H1 (cell line): ENCODE data around the gene MICU1. TPM values are rescaled to one million over a fixed set of nuclear protein-coding genes. Genes with fewer than 3 reads are reported as not detected.

Experiments
- CTCF ChIA-PET: fragments of 300-600 bp; sonication (Branson Sonifier 250); formaldehyde crosslinking; loops from one replicate; lab custom pipeline; 2021; ENCODE audit not compliant: partially characterized antibody; lab: Charles Lee
- POLR2A ChIA-PET: fragments of 300-600 bp; sonication (Branson Sonifier 250); formaldehyde crosslinking; loops from one replicate; lab custom pipeline; 2021; ENCODE audit warnings: inconsistent platforms; ENCODE audit not compliant: partially characterized antibody; lab: Charles Lee
- DNase-seq, 2 experiments: peaks; one replicate each; pipeline versions ENCODE4 v3.0.0 to v3.0.0-alpha.2; 2010 to 2022; ENCODE audit warnings: low spot score in 2 of 2, low read depth in 1 of 2, mixed read lengths in 1 of 2
- FAIRE-seq: peaks from 2 replicates; lab custom pipeline; 2011; peaks lifted over from hg19 to GRCh38; lab: Jason Lieb, UNC
- H2AFZ ChIP-seq: 2 replicates; pipeline ENCODE4 v1.8.1; 2012; ENCODE audit warnings: low read length, inconsistent platforms
- H2AK5ac ChIP-seq: 2 replicates; pipeline ENCODE4 v1.6.1; 2013; ENCODE audit warnings: low read depth, low read length
- H2BK120ac ChIP-seq: replicated peaks from 2 replicates; pipeline ENCODE3; 2013; ENCODE audit warnings: low read depth, low read length, inconsistent platforms
- H2BK12ac ChIP-seq: 2 replicates; pipeline ENCODE4 v1.6.1; 2013; ENCODE audit warnings: low read depth, low read length
- H2BK15ac ChIP-seq: 2 replicates; pipeline ENCODE4 v1.6.1; 2013; ENCODE audit warnings: low read length
- H2BK20ac ChIP-seq: 2 replicates; pipeline ENCODE4 v1.6.1; 2013; ENCODE audit warnings: low read length
- H2BK5ac ChIP-seq: 2 replicates; pipeline ENCODE4 v1.6.1; 2013; ENCODE audit warnings: low read depth, low read length
- H3K14ac ChIP-seq: 2 replicates; pipeline ENCODE4 v1.6.1; 2013; ENCODE audit warnings: inconsistent platforms; ENCODE audit not compliant: insufficient read length
- H3K18ac ChIP-seq: 2 replicates; pipeline ENCODE4 v1.6.1; 2013; ENCODE audit warnings: low read length; ENCODE audit errors: extremely low read depth
- H3K23ac ChIP-seq: 2 replicates; pipeline ENCODE4 v1.6.1; 2013; ENCODE audit warnings: inconsistent platforms; ENCODE audit not compliant: insufficient read length
- H3K23me2 ChIP-seq: 2 replicates; pipeline ENCODE4 v1.6.1; 2013; ENCODE audit warnings: low read depth, low read length
- H3K27ac ChIP-seq: 2 replicates; pipeline ENCODE4 v1.6.1; 2011; ENCODE audit warnings: low read depth, low read length, inconsistent platforms
- H3K27me3 ChIP-seq, 4 experiments: replicated peaks in 1 of 4; 1 replicate in 1 of 4; 2 replicates in 3 of 4; pipeline versions ENCODE4 v1.6.1 to v1.8.1; 2011 to 2013; ENCODE audit warnings: low read length in 3 of 4, mild to moderate bottlenecking in 3 of 4, inconsistent platforms in 2 of 4, mixed read lengths in 2 of 4, moderate library complexity in 1 of 4; ENCODE audit not compliant: control insufficient read depth in 3 of 4, insufficient read depth in 3 of 4; ENCODE audit errors: extremely low read depth in 1 of 4
- H3K36me3 ChIP-seq, 4 experiments: 2 replicates each; pipeline versions ENCODE4 v1.6.1 to v1.8.1; 2011 to 2013; ENCODE audit warnings: mild to moderate bottlenecking in 4 of 4, low read length in 3 of 4, moderate library complexity in 2 of 4, control low read depth in 1 of 4, inconsistent platforms in 1 of 4; ENCODE audit not compliant: insufficient read depth in 4 of 4, control insufficient read depth in 2 of 4
- H3K4ac ChIP-seq: replicated peaks from 2 replicates; pipeline ENCODE3; 2013; ENCODE audit warnings: low read length, low read depth, mixed read lengths, inconsistent platforms; ENCODE audit not compliant: insufficient read length
- H3K4me1 ChIP-seq, 4 experiments: replicated peaks in 1 of 4; 1 replicate in 1 of 4; 2 replicates in 3 of 4; pipeline versions ENCODE4 v1.6.1 to v1.8.1; 2011 to 2013; ENCODE audit warnings: low read length in 3 of 4, inconsistent platforms in 2 of 4, mixed read lengths in 1 of 4; ENCODE audit not compliant: insufficient read depth in 4 of 4, control insufficient read depth in 3 of 4
- H3K4me2 ChIP-seq, 2 experiments: 2 replicates each; pipeline versions ENCODE4 v1.6.1 to v1.8.1; 2011 to 2013; ENCODE audit warnings: low read depth in 2 of 2, low read length in 2 of 2, control low read depth in 1 of 2, inconsistent platforms in 1 of 2, mild to moderate bottlenecking in 1 of 2; ENCODE audit not compliant: insufficient read depth in 1 of 2
- H3K4me3 ChIP-seq, 4 experiments: fragments of 200-600, 300-600 bp in 1 of 4; sonication (generic), shearing (Covaris generic), sonication (Bioruptor Twin) in 1 of 4; 2 replicates each; pipeline versions ENCODE4 v1.5.1 to v1.8.1; 2011 to 2016; ENCODE audit warnings: low read length in 4 of 4, low read depth in 3 of 4, control low read depth in 2 of 4, inconsistent platforms in 2 of 4, mild to moderate bottlenecking in 2 of 4, mixed read lengths in 1 of 4, moderate library complexity in 1 of 4; ENCODE audit not compliant: insufficient read depth in 2 of 4; ENCODE audit errors: extremely low read depth in 1 of 4
- H3K56ac ChIP-seq: replicated peaks from 2 replicates; pipeline ENCODE3; 2013; ENCODE audit warnings: low read depth, mild to moderate bottlenecking, mixed read lengths, low read length, inconsistent platforms; ENCODE audit not compliant: insufficient read length
- H3K79me1 ChIP-seq: 2 replicates; pipeline ENCODE4 v1.6.1; 2013; ENCODE audit warnings: low read depth, low read length, control low read depth
- H3K79me2 ChIP-seq, 2 experiments: 2 replicates each; pipeline versions ENCODE4 v1.6.1 to v1.8.1; 2012 to 2013; ENCODE audit warnings: low read length in 2 of 2, mild to moderate bottlenecking in 2 of 2, inconsistent platforms in 1 of 2; ENCODE audit not compliant: insufficient read depth in 2 of 2, control insufficient read depth in 1 of 2
- H3K9ac ChIP-seq, 4 experiments: replicated peaks in 1 of 4; 1 replicate in 1 of 4; 2 replicates in 3 of 4; pipeline versions ENCODE4 v1.6.1 to v1.8.1; 2011 to 2013; ENCODE audit warnings: low read depth in 3 of 4, low read length in 3 of 4, control low read depth in 2 of 4, mild to moderate bottlenecking in 2 of 4, moderate library complexity in 2 of 4, inconsistent platforms in 1 of 4; ENCODE audit errors: extremely low read depth in 1 of 4
- H3K9me3 ChIP-seq, 2 experiments: 2 replicates each; pipeline versions ENCODE4 v1.6.1 to v1.8.1; 2012 to 2013; ENCODE audit warnings: mild to moderate bottlenecking in 2 of 2, moderate library complexity in 2 of 2, control low read depth in 1 of 2, inconsistent platforms in 1 of 2, low read depth in 1 of 2, low read length in 1 of 2, mixed read lengths in 1 of 2; ENCODE audit not compliant: insufficient read depth in 2 of 2
- H4K20me1 ChIP-seq, 2 experiments: replicated peaks in 1 of 2; 2 replicates each; pipeline versions ENCODE3 to v1.8.1; 2011 to 2013; ENCODE audit warnings: inconsistent platforms in 2 of 2, low read length in 2 of 2, mild to moderate bottlenecking in 1 of 2; ENCODE audit not compliant: insufficient read depth in 2 of 2, control insufficient read depth in 1 of 2
- H4K5ac ChIP-seq: 2 replicates; pipeline ENCODE4 v1.6.1; 2013; ENCODE audit warnings: low read length, low read depth, mixed read lengths, inconsistent platforms; ENCODE audit not compliant: insufficient read length
- H4K8ac ChIP-seq: 2 replicates; pipeline ENCODE4 v1.8.0; 2013; ENCODE audit warnings: mild to moderate bottlenecking, moderate library complexity, low read length, inconsistent platforms; ENCODE audit not compliant: insufficient read depth; ENCODE audit errors: extremely low read depth
- H4K91ac ChIP-seq: replicated peaks from 2 replicates; pipeline ENCODE3; 2013; ENCODE audit warnings: low read length, mixed read lengths, inconsistent platforms; ENCODE audit not compliant: insufficient read length
- ASH2L ChIP-seq: fragments of 200-600, 300-600 bp; sonication (generic); IDR thresholded peaks from one replicate; pipeline ENCODE4 v1.7.1; 2017; ENCODE audit warnings: low read length
- GTF2F1 ChIP-seq: IDR thresholded peaks from 2 replicates; pipeline ENCODE4 v1.6.1; 2012; ENCODE audit warnings: low read depth, low read length, improper control_type of control experiment, borderline replicate concordance
- PHF8 ChIP-seq: fragments of 200-600 bp; sonication (generic); conservative IDR thresholded peaks from 2 replicates; pipeline ENCODE4 v1.7.1; 2012; ENCODE audit warnings: low read depth, mild to moderate bottlenecking, inconsistent platforms, low read length, moderate library complexity
- SP4 ChIP-seq: IDR thresholded peaks from 2 replicates; pipeline ENCODE4 v1.6.1; 2012; ENCODE audit warnings: low read length, inconsistent platforms
- SUZ12 ChIP-seq: fragments of 200-600 bp; sonication (generic); IDR thresholded peaks from 2 replicates; pipeline ENCODE4 v1.6.1; 2012; ENCODE audit warnings: mild to moderate bottlenecking, inconsistent platforms, low read length, moderate library complexity, mixed read lengths
- WGBS, 2 experiments: shearing (Covaris generic) in 1 of 2; methylation state at CpG; one replicate each; pipeline versions ENCODE4 v1.1.6 to v1.1.7; 2013 to 2015; ENCODE audit warnings: low lambda C conversion rate in 2 of 2, mixed read lengths in 2 of 2, inconsistent platforms in 1 of 2, low coverage in 1 of 2, missing lambda C conversion rate in 1 of 2; ENCODE audit not compliant: insufficient replicate concordance in 2 of 2, insufficient coverage in 1 of 2, insufficient read length in 1 of 2; ENCODE audit errors: extremely low coverage in 1 of 2, missing lambda C conversion rate in 1 of 2; 5-methylcytosine and 5-hydroxymethylcytosine counted together
- polyA plus RNA-seq, 7 experiments: library from polyadenylated mRNA; depleted of rRNA in 3 of 7; stranded (reverse) in 5 of 7; unstranded in 2 of 7; fragments of >200 nt in 5 of 7; fragments of 200-250 nt in 2 of 7; gene quantifications; 1 replicate in 5 of 7; 2 replicates in 1 of 7; 4 replicates in 1 of 7; pipeline versions ENCODE4 v1.2.1 to v1.2.3, GENCODE V29; 2011 to 2013; ENCODE audit warnings: missing spikeins in 2 of 7, mixed read lengths in 2 of 7
- total RNA-seq: library from RNA; stranded (reverse); fragmentation: NEBNext Ultra II Directional; extraction: Animal tissue kit (Norgen Biotek cat#: 25700); gene quantifications from 2 replicates; pipeline ENCODE4 v1.2.1, GENCODE V29; 2021

MICU1 gene
- total and polyA plus RNA-seq, 2 of the 8 experiments (the other 6 are each of a cell fraction or from before 2014, with no cell fraction given): 18.0 to 36.7 TPM

- Histone ChIP-seq H3K9ac (no peak overlapping the region), H3K27me3 (no peaks in the 10 kb centered on the region), H3K36me3 (peaks cover 3 to 11% (median 4%) of the 10 kb centered on the region in 4 experiments; a peak in 4 of 8 replicates), H3K56ac (no peak overlapping the region), H2BK15ac (no peak overlapping the region), H3K4me1 (no peaks in the 10 kb centered on the region), H3K23ac (no peak overlapping the region), H3K4me2 (no peak overlapping the region), H4K8ac (no peak overlapping the region; the same call in 1 of the 2 replicates), H3K14ac (no peak overlapping the region), H2AFZ (no peak overlapping the region), H3K4me3 (no peak overlapping the region), H3K79me1 (no peaks in the 10 kb centered on the region), H2BK5ac (no peak overlapping the region), H2BK120ac (no peak overlapping the region), H3K9me3 (no peaks in the 10 kb centered on the region), H3K79me2 (no peaks in the 10 kb centered on the region; a peak in 1 of 4 replicates), H2AK5ac (no peak overlapping the region), H2BK20ac (no peak overlapping the region), H4K5ac (no peak overlapping the region), H4K20me1 (no peaks in the 10 kb centered on the region), H3K18ac (no peak overlapping the region), H3K23me2 (no peaks in the 10 kb centered on the region), H2BK12ac (no peak overlapping the region), H3K27ac (no peak overlapping the region), H4K91ac (no peak overlapping the region), H3K4ac (no peak overlapping the region)
- ChIA-PET POLR2A (interaction anchor here (0.6 to 5.6 kb wide), 7 partner anchors 10 to 92 kb away, joined by 3 to 64 read pairs (median 4); partner anchors contain the start of genes DDIT4 and DNAJB12), CTCF (interaction anchor here (0.7 to 2.8 kb wide), 9 partner anchors 9 to 296 kb away, joined by 3 to 24 read pairs (median 4); no protein-coding TSS in a partner anchor)
- no peak for FAIRE-seq
- 90% methylated on average over 5 of the region's 5 CpGs; no CpG with 5 or more reads in 1 of the 2 experiments for WGBS, 2 experiments
- DNase-seq: no peak
- no peak for TF ChIP-seq PHF8
- no peak for TF ChIP-seq SP4
- no peak for TF ChIP-seq GTF2F1
- TF ChIP-seq SUZ12: no peak
- no peak for TF ChIP-seq ASH2L
Measured at GRCh38 chr10:72342911-72343310, 283.0 kb downstream of the MICU1 start.
